ENCODE measurements around the gene LDHAL6B. TPM values are rescaled to one million over a fixed set of nuclear protein-coding genes. Genes with fewer than 3 reads are reported as not detected.
"Not testable (repeated sequence)": the region's sequence is repeated elsewhere in the genome, so short reads cannot be mapped to it uniquely, and the experiment has no call there.

LDHAL6B gene
- 3.6 TPM for total RNA-seq (ENCODE audit: insufficient read depth, low replicate concordance)

DNA sequence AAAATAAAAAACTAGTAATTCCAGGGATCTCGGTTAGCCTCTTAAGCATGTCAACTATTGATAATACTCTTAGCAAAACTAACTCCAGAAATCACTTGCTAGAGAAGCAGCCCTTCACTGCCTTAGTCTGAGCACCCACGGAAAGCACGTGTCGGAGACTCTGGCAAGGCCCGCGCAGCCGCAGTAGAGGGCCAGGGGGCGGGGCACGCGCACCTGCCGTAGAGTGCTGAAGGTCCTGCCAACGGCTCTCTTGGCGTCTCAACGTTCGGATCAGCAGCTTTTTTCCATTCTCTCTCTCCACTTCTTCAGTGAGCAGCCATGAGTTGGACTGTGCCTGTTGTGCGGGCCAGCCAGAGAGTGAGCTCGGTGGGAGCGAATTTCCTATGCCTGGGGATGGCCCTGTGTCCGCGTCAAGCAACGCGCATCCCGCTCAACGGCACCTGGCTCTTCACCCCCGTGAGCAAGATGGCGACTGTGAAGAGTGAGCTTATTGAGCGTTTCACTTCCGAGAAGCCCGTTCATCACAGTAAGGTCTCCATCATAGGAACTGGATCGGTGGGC is at the start of gene LDHAL6B:
Gene LDHAL6B, plus strand, starts transcription at position 221 of the 561 bp plus-strand sequence. Its CDS starts 98 bp downstream, at position 319.
- DNase-seq (ENCODE audit: low spot score): no peak

DNA sequence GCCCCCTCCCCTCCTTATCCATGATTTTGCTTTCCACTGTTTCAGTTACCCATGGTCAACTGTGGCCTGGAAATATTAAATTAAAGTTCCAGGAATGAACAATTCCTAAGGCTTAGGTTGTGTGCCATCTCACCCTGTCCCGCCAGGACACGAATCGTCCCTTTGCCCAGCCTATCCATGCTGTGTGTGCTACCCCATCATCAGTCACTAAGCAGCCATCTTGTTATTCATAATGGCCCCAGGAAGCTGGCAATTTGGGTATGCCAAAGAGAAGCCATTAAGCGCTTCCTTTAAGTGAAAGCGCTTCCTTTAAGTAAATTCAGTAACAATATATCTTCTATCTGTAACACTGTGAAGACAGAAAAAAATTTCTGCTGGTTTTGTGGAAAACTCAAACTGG is 49.2 kb upstream of the LDHAL6B start:
- no peak for DNase-seq (ENCODE audit: low spot score)

- DNase-seq (ENCODE audit: low spot score): no peak
Observed at GRCh38 chr15:59157840-59158700, 48.6 kb upstream of the LDHAL6B start.

- DNase-seq (ENCODE audit: low spot score): no peak
Observed at GRCh38 chr15:59158701-59159034, 48.0 kb upstream of the LDHAL6B start.

DNA sequence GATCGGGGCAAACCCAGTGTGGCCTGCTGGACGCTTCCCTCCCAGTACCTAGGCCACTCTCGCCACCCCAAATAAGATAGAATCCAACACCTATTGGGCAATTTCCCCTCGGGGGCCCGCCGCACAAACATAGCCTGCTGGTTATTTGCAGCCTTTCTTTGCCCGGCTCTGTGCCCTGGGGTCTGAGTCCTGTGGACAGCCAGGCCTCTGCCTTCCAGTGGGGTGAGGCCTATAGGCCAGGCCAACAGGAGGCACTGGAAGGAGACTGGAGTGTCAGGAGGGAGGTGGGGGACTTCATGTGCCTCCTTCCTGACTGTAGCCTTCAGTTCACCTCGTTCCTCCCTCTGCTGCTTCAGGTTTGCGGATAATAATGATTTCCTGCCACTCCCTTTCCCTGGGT is 47.4 kb upstream of the LDHAL6B start:
- DNase-seq (ENCODE audit: low spot score): no peak

- no peak for DNase-seq (ENCODE audit: low spot score)
Observed at GRCh38 chr15:59160880-59161593, 45.6 kb upstream of the LDHAL6B start.

DNA sequence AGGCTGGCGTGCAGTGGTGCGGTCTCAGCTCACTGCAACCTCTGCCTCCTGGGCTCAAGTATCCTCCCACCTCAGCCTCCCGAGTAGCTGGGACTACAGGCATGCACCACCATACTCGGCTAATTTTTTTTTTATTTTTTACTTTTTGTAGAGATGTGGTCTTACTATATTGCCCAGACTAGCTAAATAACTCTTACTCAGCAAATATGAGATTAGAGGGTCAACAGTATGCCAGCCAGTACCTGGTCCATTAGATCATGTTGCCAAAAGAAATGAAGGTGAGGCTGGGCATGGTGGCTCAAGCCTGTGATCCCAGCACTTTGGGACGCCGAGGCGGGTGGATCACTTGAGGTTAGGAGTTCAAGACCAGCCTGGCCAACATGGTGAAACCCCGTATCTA is 44.6 kb upstream of the LDHAL6B start:
- DNase-seq (ENCODE audit: low spot score): not testable (repeated sequence)

- peak; percentile 34 for DNase-seq (ENCODE audit: low spot score)
Observed at GRCh38 chr15:59165726-59166125, 40.9 kb upstream of the LDHAL6B start.

DNA sequence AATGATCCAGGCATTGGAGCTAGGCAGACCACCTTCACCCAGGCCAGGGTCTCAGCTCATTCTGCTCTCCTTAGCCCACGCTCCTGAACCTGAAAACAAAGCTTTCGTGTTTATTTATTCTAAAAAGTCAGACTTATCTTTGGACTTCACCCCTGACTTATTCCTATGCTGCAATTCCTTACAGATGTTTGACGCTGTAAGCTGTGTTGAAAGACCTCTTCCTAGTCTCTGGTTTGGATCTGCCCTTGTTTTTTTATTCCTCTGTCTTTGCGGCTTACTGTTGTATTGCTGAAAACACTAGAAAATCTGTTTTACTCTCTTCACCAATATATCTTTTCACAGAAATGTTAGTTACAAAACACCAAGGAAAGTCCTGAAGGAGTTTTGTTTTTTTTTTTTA is 40.5 kb upstream of the LDHAL6B start:
- DNase-seq (ENCODE audit: low spot score): peak; percentile 66

DNA sequence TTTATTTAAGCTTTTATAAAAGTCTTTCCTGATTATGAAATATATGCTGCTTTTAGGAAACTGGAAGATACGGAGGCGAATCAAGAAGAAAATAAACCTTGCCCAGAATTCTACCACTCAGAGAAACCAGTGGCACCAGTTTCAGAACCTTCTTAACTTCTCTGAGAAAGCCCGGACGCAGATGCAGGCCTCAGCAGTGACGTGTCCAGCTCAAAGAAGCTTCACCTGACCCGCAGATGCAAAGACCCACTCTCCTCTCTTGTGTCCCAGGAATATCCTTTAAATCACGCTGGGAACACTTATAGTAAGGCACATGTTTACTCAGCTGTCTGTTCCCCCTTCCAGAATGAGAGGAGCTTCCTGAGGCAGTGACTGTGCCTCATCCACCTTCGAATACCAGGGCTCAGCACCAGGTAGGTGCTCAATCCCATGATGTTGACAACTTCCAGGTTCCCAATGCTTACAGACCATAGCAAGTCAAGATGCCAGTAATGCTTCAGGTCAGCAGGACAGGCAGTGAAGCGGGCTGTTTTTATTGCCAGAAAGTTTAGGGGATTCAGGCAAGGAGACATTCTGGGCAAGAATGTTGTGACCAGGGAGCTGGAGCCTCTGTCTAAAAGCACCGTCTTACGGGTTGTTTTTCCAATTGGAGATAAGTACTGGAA is 39.9 kb upstream of the LDHAL6B start:
- DNase-seq (ENCODE audit: low spot score): no peak

DNA sequence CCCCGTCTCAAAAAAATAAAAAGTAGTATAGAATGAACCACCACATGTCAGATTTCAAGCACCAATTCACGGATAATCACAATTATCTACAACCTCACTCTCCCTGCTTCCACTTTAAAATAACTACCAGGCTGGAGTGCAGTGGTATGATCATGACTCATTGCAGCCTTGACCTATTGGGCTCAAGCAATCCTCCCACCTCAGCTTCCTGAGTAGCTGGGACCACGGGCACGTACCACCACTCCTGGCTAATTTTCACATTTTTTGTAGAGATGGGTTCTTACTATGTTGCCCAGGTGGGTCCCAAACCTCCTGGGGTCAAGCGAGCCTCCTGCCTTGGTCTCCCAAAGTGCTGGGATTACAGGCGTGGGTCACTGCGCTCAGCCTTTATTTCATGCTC is 38.1 kb upstream of the LDHAL6B start:
- no peak for DNase-seq (ENCODE audit: low spot score)

DNA sequence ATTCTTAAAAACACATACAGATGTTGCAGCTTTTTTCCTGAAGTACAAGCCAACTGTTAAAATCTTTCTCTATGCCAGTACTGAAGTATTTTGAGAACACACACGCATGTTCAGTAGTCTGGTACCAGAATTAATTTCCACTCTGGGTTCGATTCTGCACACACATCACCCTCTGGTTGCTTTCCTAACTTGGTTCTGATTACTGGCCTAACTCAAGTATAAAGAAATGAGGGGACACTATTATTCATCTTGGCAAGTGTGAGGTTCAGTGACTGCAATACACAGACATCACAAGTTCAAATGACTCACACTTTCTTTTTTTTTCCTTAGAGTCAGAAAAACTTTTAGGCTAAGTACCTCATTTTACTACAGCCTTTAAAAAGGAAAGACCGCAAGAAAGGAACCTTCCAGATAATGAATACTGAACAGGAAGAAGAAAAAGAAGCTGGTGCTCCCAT is 37.4 kb upstream of the LDHAL6B start:
- peak; percentile 39 for DNase-seq (ENCODE audit: low spot score)

- peak; percentile 86 for DNase-seq (ENCODE audit: low spot score)
Observed at GRCh38 chr15:59170295-59171066, 36.2 kb upstream of the LDHAL6B start.

DNA sequence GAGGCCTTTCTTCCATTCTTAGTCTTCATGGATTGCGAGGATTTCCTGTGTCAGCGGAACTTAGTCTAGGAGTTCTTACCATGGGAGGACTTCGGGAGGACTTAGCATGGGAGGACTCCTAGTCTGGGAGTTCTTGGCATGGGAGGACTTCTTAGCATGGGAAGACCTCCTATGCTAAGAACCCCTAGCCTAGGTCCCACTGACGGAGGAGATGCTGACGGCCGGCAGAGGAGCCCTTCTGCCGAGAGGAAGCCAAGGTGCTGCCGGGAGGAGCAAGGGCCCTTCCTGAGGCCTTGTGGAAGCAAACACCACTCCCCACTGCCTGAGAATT is 35.6 kb upstream of the LDHAL6B start:
- no peak for DNase-seq (ENCODE audit: low spot score)

GRCh38 chr15:59172289-59172901 is 34.2 kb upstream of the LDHAL6B start:
- no peak for DNase-seq (ENCODE audit: low spot score)

- no peak for DNase-seq (ENCODE audit: low spot score)
Observed at GRCh38 chr15:59173194-59173593, 33.4 kb upstream of the LDHAL6B start.

DNA sequence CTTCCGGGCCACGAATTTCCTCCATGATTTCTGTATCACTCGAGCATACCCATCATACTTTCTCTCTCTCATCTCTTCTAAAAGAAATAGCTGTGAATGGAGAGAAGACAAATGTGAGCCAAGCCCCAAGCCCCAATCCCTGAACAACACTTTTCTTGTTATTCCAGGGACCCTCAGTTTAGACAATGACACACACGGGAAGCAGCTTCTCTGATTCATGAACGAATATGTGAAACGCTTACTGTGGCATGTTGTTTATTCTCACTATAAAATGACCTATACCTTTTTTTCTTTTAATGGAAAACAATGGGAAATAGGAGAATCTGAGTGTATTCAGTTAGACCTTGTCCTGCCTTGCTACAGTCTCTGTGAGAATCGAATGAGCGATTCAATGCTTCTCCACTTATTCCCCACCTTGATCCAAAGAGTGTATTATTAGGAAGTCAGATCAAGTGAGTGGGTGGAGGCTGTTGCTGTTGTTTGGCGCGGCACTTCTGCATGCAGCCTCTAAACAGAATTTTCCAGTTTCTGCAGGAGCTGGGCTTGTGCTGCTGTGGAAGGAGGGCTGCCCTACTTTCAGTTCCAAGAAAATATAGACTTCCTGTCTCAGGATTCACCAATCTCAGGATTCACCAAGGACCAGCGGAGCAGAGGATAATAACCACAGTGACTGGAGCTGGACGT is 32.4 kb upstream of the LDHAL6B start:
- DNase-seq (ENCODE audit: low spot score): no peak

GRCh38 chr15:59174835-59175831 is 31.5 kb upstream of the LDHAL6B start:
- DNase-seq (ENCODE audit: low spot score): peak; percentile 61
